ENCODE data around the gene FNIP2.
A peak's percentile ranks its signal among the peaks of the same experiment; 100 is the strongest.
"Not testable (repeated sequence)": the region's sequence is repeated elsewhere in the genome, so short reads cannot be mapped to it uniquely, and the experiment has no call there.

FNIP2 gene

GRCh38 chr4:158796370-158797140, 27.7 kb downstream of the FNIP2 start:
- no peak for DNase-seq

GRCh38 chr4:158798062-158798461, 29.2 kb downstream of the FNIP2 start:
- no peak for DNase-seq

- no peak for DNase-seq
Measured at GRCh38 chr4:158799013-158799770, 30.4 kb downstream of the FNIP2 start.

- no peak for DNase-seq
Measured at GRCh38 chr4:158799856-158800255, 31.0 kb downstream of the FNIP2 start.

- DNase-seq = no peak
Measured at GRCh38 chr4:158801066-158801465, 32.2 kb downstream of the FNIP2 start.

- no peak for DNase-seq
Measured at GRCh38 chr4:158801677-158802076, 32.9 kb downstream of the FNIP2 start.

GRCh38 chr4:158802914-158803313, 34.1 kb downstream of the FNIP2 start:
- DNase-seq = no peak

GRCh38 chr4:158805635-158806471, 37.0 kb downstream of the FNIP2 start:
- peak; percentile 95 for DNase-seq

- no peak for DNase-seq
Measured at GRCh38 chr4:158807691-158808090, 38.9 kb downstream of the FNIP2 start.

GRCh38 chr4:158808399-158808798, 39.6 kb downstream of the FNIP2 start:
- no peak for DNase-seq

- not testable (repeated sequence) for DNase-seq
Measured at GRCh38 chr4:158809208-158809607, 40.4 kb downstream of the FNIP2 start.

- DNase-seq = no peak
Measured at GRCh38 chr4:158809611-158810486, 41.0 kb downstream of the FNIP2 start.

- DNase-seq = no peak
Measured at GRCh38 chr4:158810487-158811215, 41.8 kb downstream of the FNIP2 start.

GRCh38 chr4:158811216-158811540, 42.4 kb downstream of the FNIP2 start:
- DNase-seq = no peak

GRCh38 chr4:158811704-158812103, 42.9 kb downstream of the FNIP2 start:
- DNase-seq = no peak

GRCh38 chr4:158812133-158812532, 43.3 kb downstream of the FNIP2 start:
- no peak for DNase-seq

- no peak for DNase-seq
Measured at GRCh38 chr4:158812543-158812942, 43.7 kb downstream of the FNIP2 start.

- DNase-seq = no peak
Measured at GRCh38 chr4:158813113-158813512, 44.3 kb downstream of the FNIP2 start.

- no peak for DNase-seq
Measured at GRCh38 chr4:158814207-158814606, 45.4 kb downstream of the FNIP2 start.

- no peak for DNase-seq
Measured at GRCh38 chr4:158814636-158815330, 46.0 kb downstream of the FNIP2 start.

GRCh38 chr4:158816955-158817354, 48.1 kb downstream of the FNIP2 start:
- no peak for DNase-seq
